Right lobe of liver (tissue), 6 donors: ENCODE results near the gene GLB1L2. TPM values are rescaled to one million over a fixed set of nuclear protein-coding genes. Genes with fewer than 3 reads are reported as not detected.
A peak's percentile ranks its signal among the peaks of the same experiment; 100 is the strongest.
"Not testable (repeated sequence)": the region's sequence is repeated elsewhere in the genome, so short reads cannot be mapped to it uniquely, and the experiment has no call there.

Experiments used
- ATAC-seq, 4 donors: fragments of 200-7000 bp; cut with Tn5 transposase; one replicate each; pipeline ENCODE4 v1.9.1; 2020; ENCODE audit warnings: mild to moderate bottlenecking in 4 of 4, moderate library complexity in 4 of 4
- DNase-seq, 3 donors: peaks; one replicate each; pipeline ENCODE4 v3.0.0-alpha.2; 2020
- H3K27ac ChIP-seq, 3 donors: fragments of 200-600 bp; one replicate each; pipeline ENCODE4 v1.8.0; 2022
- H3K27me3 ChIP-seq, 2 donors: fragments of 200-600 bp; one replicate each; pipeline ENCODE4 v1.8.0; 2022
- H3K36me3 ChIP-seq, 4 donors: fragments of 200-600 bp; sonication (generic) in 1 of 4; one replicate each; pipeline versions ENCODE4 v1.5.1 to v1.8.0; 2017 to 2022; ENCODE audit warnings: control low read depth in 1 of 4
- H3K4me1 ChIP-seq, 4 donors: fragments of 200-600 bp; sonication (generic) in 1 of 4; one replicate each; pipeline versions ENCODE4 v1.5.1 to v1.8.0; 2017 to 2022; ENCODE audit warnings: control low read depth in 1 of 4
- H3K4me3 ChIP-seq, 3 donors: fragments of 200-600 bp; one replicate each; pipeline ENCODE4 v1.8.0; 2022
- H3K9me3 ChIP-seq, 4 donors: fragments of 200-600 bp; sonication (generic) in 1 of 4; one replicate each; pipeline versions ENCODE4 v1.5.1 to v1.8.0; 2017 to 2022; ENCODE audit warnings: control low read depth in 1 of 4
- POLR2A ChIP-seq: fragments of 450-650 bp; IDR thresholded peaks from one replicate; pipeline ENCODE4 v1.6.1; 2017; ENCODE audit warnings: antibody characterized with exemption, mild to moderate bottlenecking
- WGBS: methylation state at CpG from one replicate; pipeline ENCODE4 v1.1.6; 2018; ENCODE audit warnings: low coverage, low lambda C conversion rate; ENCODE audit not compliant: insufficient coverage; ENCODE audit errors: missing lambda C conversion rate; 5-methylcytosine and 5-hydroxymethylcytosine counted together
- intact Hi-C, 2 donors: fragments of 100-400 bp; cut with DNase I; formaldehyde crosslinking; loops; one replicate each; pipeline versions ENCODE4 v1.11.2 to v1.14.1; 2022
- total RNA-seq, 6 experiments: library from RNA; depleted of rRNA in 2 of 6; stranded (reverse); fragments of >200 nt in 2 of 6; fragmentation: NEBNext Ultra II Directional in 3 of 6; extraction: Animal tissue kit (Norgen Biotek cat#: 25700) in 3 of 6; gene quantifications; one replicate each; pipeline versions ENCODE4 v1.1.0 to v1.2.4, GENCODE V29; 2016 to 2023
- TF ChIP-seq, protein P1 (sequence below), 4 donors: fragments of 200-600 bp in 3 of 4; fragments of 450-650 bp in 1 of 4; IDR thresholded peaks; one replicate each; pipeline versions ENCODE4 v1.5.1 to v1.8.0; 2016 to 2022; ENCODE audit warnings: antibody characterized with exemption in 4 of 4, mild to moderate bottlenecking in 2 of 4
- donor health status: DM: no; HTN: yes; CAD: no.
- donor health status: DM: no; HTN: no; CAD: no.
- donor health status: DM: no; HTN: no; CAD: no.
- donor health status: DM: no; HTN: yes; CAD: no.
- donor health status: DM: no; HTN: yes; CAD: no.

The GLB1L2 gene
- total RNA-seq, 6 experiments from 2014 or later = 0.12 to 0.68 (median 0.55) TPM

DNA sequence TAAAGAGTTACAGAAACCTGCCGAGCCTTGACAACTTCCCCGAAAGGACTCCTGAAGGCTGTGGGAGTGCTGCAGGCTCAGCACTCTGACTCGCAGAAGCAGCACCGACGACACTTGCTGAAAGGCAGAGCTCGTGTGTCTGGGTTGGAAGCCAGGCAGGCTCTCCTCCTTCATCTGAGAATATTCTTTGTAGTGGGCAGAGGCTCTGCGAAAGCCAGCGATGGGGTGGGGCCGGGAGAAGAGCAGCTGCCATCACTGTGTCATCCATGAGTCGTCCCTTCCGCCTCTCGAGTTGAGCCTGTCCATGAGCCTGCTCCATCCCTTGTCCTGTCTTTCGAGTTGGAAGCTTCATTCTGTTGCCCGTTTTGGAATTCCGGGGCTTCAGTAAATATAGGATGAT lies 11.9 kb downstream of the GLB1L2 start:
- 74% methylated on average over 8 of the region's 15 CpGs for WGBS
- intact Hi-C loops = no loop called here
- H3K36me3 ChIP-seq = no peaks in the 10 kb centered on the region
- no peak for TF ChIP-seq POLR2A
- TF ChIP-seq, protein P1, sequence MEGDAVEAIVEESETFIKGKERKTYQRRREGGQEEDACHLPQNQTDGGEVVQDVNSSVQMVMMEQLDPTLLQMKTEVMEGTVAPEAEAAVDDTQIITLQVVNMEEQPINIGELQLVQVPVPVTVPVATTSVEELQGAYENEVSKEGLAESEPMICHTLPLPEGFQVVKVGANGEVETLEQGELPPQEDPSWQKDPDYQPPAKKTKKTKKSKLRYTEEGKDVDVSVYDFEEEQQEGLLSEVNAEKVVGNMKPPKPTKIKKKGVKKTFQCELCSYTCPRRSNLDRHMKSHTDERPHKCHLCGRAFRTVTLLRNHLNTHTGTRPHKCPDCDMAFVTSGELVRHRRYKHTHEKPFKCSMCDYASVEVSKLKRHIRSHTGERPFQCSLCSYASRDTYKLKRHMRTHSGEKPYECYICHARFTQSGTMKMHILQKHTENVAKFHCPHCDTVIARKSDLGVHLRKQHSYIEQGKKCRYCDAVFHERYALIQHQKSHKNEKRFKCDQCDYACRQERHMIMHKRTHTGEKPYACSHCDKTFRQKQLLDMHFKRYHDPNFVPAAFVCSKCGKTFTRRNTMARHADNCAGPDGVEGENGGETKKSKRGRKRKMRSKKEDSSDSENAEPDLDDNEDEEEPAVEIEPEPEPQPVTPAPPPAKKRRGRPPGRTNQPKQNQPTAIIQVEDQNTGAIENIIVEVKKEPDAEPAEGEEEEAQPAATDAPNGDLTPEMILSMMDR (IDR thresholded peaks at IDR 0.05) = no peak
- no peaks in the 10 kb centered on the region for H3K9me3 ChIP-seq
- H3K27ac ChIP-seq = no peak overlapping the region
- no peaks in the 10 kb centered on the region for H3K4me1 ChIP-seq
- H3K27me3 ChIP-seq = no peaks in the 10 kb centered on the region
- ATAC-seq (no peak), DNase-seq (no peak)
- no peak overlapping the region for H3K4me3 ChIP-seq

DNA sequence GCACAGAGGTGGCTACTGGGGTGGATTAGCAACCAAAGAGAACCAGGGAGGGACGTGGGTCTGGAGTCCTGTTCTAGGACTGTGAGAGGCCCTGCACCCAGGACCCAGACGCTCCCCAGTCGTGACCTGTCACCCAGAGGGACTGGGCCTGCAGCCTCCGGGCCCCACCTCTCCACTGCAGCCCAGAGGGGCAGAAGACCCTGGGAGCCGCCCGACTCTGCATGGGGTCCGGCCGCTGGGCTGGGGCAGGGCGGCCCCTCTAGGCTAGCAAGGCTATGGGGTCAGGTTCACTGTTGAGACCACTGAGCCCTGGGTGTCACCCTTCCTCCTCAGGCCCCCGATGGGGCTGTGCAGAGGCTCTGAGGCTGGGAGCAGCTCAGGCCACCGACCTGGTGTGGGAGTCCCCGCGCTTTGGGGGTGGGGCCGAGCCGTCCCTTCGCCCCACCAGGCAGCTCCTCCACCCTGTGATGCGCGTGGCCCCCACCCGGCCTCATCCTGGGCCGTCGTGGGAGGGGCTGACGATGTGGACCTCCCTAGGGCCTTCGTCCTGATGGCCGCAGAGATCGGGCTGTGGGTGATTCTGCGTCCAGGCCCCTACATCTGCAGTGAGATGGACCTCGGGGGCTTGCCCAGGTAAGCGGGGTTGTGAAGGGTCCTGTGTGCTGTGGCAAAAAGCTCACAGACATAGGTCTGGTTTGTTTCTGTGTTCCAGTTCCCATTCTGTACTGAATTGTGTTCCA lies 12.9 kb downstream of the GLB1L2 start:
- ATAC-seq = peak in 2 of 4 donors; percentile 44 to 52
- WGBS = 78% methylated on average over 7 of the region's 28 CpGs
- DNase-seq, H3K4me1 ChIP-seq, H3K36me3 ChIP-seq, H3K27ac ChIP-seq, intact Hi-C loops, H3K4me3 ChIP-seq, H3K27me3 ChIP-seq, H3K9me3 ChIP-seq: not testable (repeated sequence)

DNA sequence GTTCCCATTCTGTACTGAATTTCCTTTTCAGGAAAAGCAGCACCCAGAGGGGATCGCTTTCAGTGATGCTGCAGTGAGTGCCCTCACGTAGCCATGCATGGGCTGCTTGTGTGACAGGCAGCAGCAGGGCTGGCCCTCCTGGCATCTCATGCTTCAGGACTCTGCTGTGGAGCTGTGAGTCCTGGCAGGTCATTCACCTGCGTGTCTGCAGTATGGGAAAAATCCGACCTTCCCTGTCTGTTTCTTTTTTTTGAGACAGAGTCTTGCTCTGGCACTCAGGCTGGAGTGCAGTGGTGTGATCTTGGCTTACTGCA lies 13.4 kb downstream of the GLB1L2 start:
- H3K27ac ChIP-seq = no peak overlapping the region
- no peaks in the 10 kb centered on the region for H3K9me3 ChIP-seq
- H3K27me3 ChIP-seq = no peaks in the 10 kb centered on the region
- TF ChIP-seq, protein P1 (IDR thresholded peaks at IDR 0.05) = no peak
- TF ChIP-seq POLR2A = no peak
- intact Hi-C loops = no loop called here
- ATAC-seq (no peak), DNase-seq (no peak)
- no peak overlapping the region for H3K4me3 ChIP-seq
- no peaks in the 10 kb centered on the region for H3K4me1 ChIP-seq
- 67% methylated on average over 3 of the region's 4 CpGs for WGBS
- H3K36me3 ChIP-seq = no peaks in the 10 kb centered on the region

DNA sequence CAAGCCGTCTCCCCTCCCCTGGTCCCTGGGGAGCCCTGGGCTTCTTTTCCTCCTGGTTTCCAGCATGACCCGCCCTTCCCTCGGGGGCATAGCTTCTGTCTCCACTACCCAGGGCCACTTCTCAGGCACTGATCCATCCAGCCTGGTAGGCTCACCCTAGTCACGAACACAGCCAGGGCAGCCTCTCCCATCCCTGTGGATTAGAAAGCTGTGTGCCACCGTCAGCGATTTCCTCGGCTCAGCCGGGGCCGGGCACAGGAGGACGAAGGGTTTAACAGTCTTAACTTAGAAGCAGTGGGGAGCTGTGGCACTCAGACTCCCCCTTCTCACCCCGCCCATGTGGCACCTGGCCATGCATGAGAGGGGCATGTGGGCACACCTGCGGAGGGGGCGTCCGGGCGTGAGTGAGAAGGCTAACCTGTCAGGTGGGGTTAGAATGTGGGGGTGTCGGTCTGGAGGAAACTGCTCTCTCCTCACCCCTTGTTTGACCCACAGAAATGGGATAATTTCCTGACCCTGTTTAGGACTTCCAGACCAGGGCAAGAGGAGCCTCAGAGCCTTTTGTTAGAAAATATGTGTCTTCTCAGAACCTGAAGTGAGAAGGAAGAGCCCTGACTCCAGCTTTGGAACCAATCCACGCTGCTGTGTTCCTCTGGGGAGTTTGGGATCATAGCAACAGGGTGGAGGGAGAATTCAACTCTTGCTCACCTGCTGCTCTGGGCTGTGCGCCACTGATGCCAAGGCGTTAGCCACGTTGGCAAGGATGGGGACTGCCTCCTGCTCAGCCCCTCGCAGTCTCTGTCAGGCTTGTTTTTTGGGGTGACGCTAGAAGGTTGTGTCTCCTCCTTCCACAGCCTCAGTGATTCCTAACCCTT lies 14.6 kb downstream of the GLB1L2 start:
- 84% methylated on average over 16 of the region's 22 CpGs for WGBS
- Histone ChIP-seq H3K4me1 (no peaks in the 10 kb centered on the region), H3K27ac (no peak overlapping the region), H3K9me3 (no peaks in the 10 kb centered on the region), H3K27me3 (no peaks in the 10 kb centered on the region), H3K4me3 (no peak overlapping the region), H3K36me3 (no peaks in the 10 kb centered on the region)
- TF ChIP-seq, protein P1 (IDR thresholded peaks at IDR 0.05) = no peak
- TF ChIP-seq POLR2A = no peak
- intact Hi-C loops = no loop called here
- DNase-seq (no peak), ATAC-seq (no peak)

DNA sequence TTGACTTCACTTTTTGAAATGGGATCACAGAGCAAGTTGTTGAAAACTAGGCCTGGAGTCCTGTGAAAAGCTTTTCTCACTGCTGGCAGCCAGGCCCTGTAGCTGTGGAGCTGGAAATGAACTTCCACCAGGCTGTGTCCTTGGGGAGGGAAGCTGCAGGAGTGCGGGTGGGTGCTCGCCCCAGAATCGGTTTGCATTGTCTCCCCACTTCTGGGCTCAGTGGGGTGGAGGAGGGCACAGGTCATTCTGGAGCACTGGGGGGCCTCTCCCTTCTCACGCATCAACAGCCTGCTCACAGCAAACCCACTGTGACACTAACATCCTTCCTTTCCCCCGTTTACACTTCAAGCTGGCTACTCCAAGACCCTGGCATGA lies 15.2 kb downstream of the GLB1L2 start:
- Histone ChIP-seq H3K36me3 (no peaks in the 10 kb centered on the region), H3K4me1 (no peaks in the 10 kb centered on the region), H3K27me3 (no peaks in the 10 kb centered on the region), H3K4me3 (no peak overlapping the region), H3K27ac (no peak overlapping the region), H3K9me3 (no peaks in the 10 kb centered on the region)
- DNase-seq (no peak), ATAC-seq (no peak)
- intact Hi-C loops = no loop called here
- 20% methylated on average over 1 of the region's 5 CpGs for WGBS
- no peak for TF ChIP-seq POLR2A
- TF ChIP-seq, protein P1 (IDR thresholded peaks at IDR 0.05) = no peak
